Neural cell (in vitro differentiated cells): ENCODE results near the gene PPP1R36. TPM values are rescaled to one million over a fixed set of nuclear protein-coding genes. Genes with fewer than 3 reads are reported as not detected.

ENCODE experiments used
- H2AFZ ChIP-seq: fragments of 200-600, 300-800 bp; sonication (generic), shearing (Covaris generic); 2 replicates; pipeline ENCODE4 v1.6.0; 2014; ENCODE audit warnings: low read depth, mild to moderate bottlenecking, antibody characterized with exemption, low read length, moderate library complexity
- H3F3A ChIP-seq: fragments of 200-600 bp; shearing (Covaris generic); 2 replicates; pipeline ENCODE4 v1.6.1; 2016; ENCODE audit warnings: mild to moderate bottlenecking, moderate library complexity, mixed read lengths, antibody characterized with exemption, low read length; ENCODE audit not compliant: insufficient read depth, poor library complexity, severe bottlenecking
- H3K27ac ChIP-seq: fragments of 200-600, 300-800 bp; sonication (generic), shearing (Covaris generic); 2 replicates; pipeline ENCODE4 v1.5.1; 2014; ENCODE audit warnings: mild to moderate bottlenecking, low read length, moderate library complexity
- H3K27me3 ChIP-seq: fragments of 300-800, 200-600 bp; sonication (generic), shearing (Covaris generic); 2 replicates; pipeline ENCODE4 v1.6.0; 2014; ENCODE audit warnings: mild to moderate bottlenecking, low read depth, low read length, moderate library complexity; ENCODE audit not compliant: insufficient read depth
- H3K36me3 ChIP-seq: fragments of 300-800, 200-600 bp; sonication (generic), shearing (Covaris generic); 2 replicates; pipeline ENCODE4 v1.5.1; 2014; ENCODE audit warnings: mild to moderate bottlenecking, antibody characterized with exemption, low read length, moderate library complexity; ENCODE audit not compliant: insufficient read depth
- H3K4me2 ChIP-seq: fragments of 300-800, 200-600 bp; sonication (generic), shearing (Covaris generic); 2 replicates; pipeline ENCODE4 v1.6.0; 2014; ENCODE audit warnings: mild to moderate bottlenecking, low read length
- H3K4me3 ChIP-seq: fragments of 300-800, 200-600 bp; sonication (generic), shearing (Covaris generic); 2 replicates; pipeline ENCODE4 v1.5.1; 2014; ENCODE audit warnings: mild to moderate bottlenecking, low read length, moderate library complexity
- H3K79me2 ChIP-seq: fragments of 200-600 bp; shearing (Covaris generic); replicated peaks from 2 replicates; pipeline ENCODE4 v1.6.0; 2014; ENCODE audit warnings: mild to moderate bottlenecking, low read length, moderate library complexity; ENCODE audit not compliant: insufficient read depth
- H3K9ac ChIP-seq: fragments of 300-800, 200-600 bp; sonication (generic), shearing (Covaris generic); 2 replicates; pipeline ENCODE4 v1.6.1; 2016; ENCODE audit warnings: mild to moderate bottlenecking, low read length, mixed read lengths
- H3K9me2 ChIP-seq: fragments of 200-600 bp; shearing (Covaris generic); 2 replicates; pipeline ENCODE4 v1.6.1; 2016; ENCODE audit warnings: mild to moderate bottlenecking, low read length, mixed read lengths; ENCODE audit not compliant: insufficient read depth
- H3K9me3 ChIP-seq: fragments of 200-600, 300-800 bp; sonication (generic), shearing (Covaris generic); 2 replicates; pipeline ENCODE4 v1.6.1; 2016; ENCODE audit warnings: mild to moderate bottlenecking, mixed run types, low read length, moderate library complexity, mixed read lengths
- H4K20me1 ChIP-seq: fragments of 200-600 bp; shearing (Covaris generic); 2 replicates; pipeline ENCODE4 v1.6.1; 2016; ENCODE audit warnings: mild to moderate bottlenecking, mixed run types; ENCODE audit not compliant: insufficient read depth
- CTCF ChIP-seq: fragments of 450-650 bp; IDR thresholded peaks from 2 replicates; pipeline ENCODE4 v1.5.1; 2014; ENCODE audit warnings: antibody characterized with exemption, mild to moderate bottlenecking, moderate library complexity; ENCODE audit not compliant: poor library complexity, severe bottlenecking
- EP300 ChIP-seq: fragments of 450-650 bp; conservative IDR thresholded peaks from 2 replicates; pipeline ENCODE4 v1.6.1; 2014; ENCODE audit warnings: antibody characterized with exemption, mild to moderate bottlenecking, moderate library complexity; ENCODE audit not compliant: poor library complexity, severe bottlenecking
- EZH2 ChIP-seq: fragments of 200-600, 300-800 bp; shearing (Covaris generic), sonication (generic); IDR thresholded peaks from 2 replicates; pipeline ENCODE4 v1.6.1; 2014; ENCODE audit warnings: antibody characterized with exemption, low read length, borderline replicate concordance, mild to moderate bottlenecking; ENCODE audit not compliant: insufficient read depth, poor library complexity, severe bottlenecking
- MXI1 ChIP-seq: fragments of 450-650 bp; conservative IDR thresholded peaks from 2 replicates; pipeline ENCODE4 v1.6.1; 2014; ENCODE audit warnings: antibody characterized with exemption, mild to moderate bottlenecking; ENCODE audit not compliant: poor library complexity, severe bottlenecking
- POLR2AphosphoS5 ChIP-seq: IDR thresholded peaks from 2 replicates; pipeline ENCODE4 v1.6.1; 2012
- RAD21 ChIP-seq: fragments of 450-650 bp; conservative IDR thresholded peaks from 2 replicates; pipeline ENCODE4 v1.6.1; 2014; ENCODE audit warnings: antibody characterized with exemption, mild to moderate bottlenecking, moderate library complexity
- REST ChIP-seq: IDR thresholded peaks from 2 replicates; pipeline ENCODE4 v1.6.1; 2012; ENCODE audit warnings: borderline replicate concordance
- SMC3 ChIP-seq: fragments of 450-650 bp; conservative IDR thresholded peaks from 2 replicates; pipeline ENCODE4 v1.6.1; 2014; ENCODE audit warnings: antibody characterized with exemption, mild to moderate bottlenecking, moderate library complexity; ENCODE audit not compliant: poor library complexity
- TAF1 ChIP-seq: IDR thresholded peaks from 2 replicates; pipeline ENCODE4 v1.6.1; 2012; ENCODE audit warnings: low read depth
- polyA plus RNA-seq: library from polyadenylated mRNA; depleted of rRNA; stranded (reverse); fragments of >200 nt; gene quantifications from 2 replicates; pipeline ENCODE4 v1.2.3, GENCODE V29; 2014

The PPP1R36 gene
- polyA plus RNA-seq, 1 donor from 2014 or later = not detected

GRCh38 chr14:64620910-64621309 is 71.1 kb downstream of the PPP1R36 start:
- Histone ChIP-seq H3K9ac (no peak overlapping the region), H3F3A (no peaks in the 10 kb centered on the region), H3K79me2 (no peaks in the 10 kb centered on the region), H3K4me2 (no peak overlapping the region), H3K9me3 (no peaks in the 10 kb centered on the region), H4K20me1 (no peaks in the 10 kb centered on the region), H3K36me3 (no peaks in the 10 kb centered on the region), H3K27me3 (no peaks in the 10 kb centered on the region), H3K27ac (no peak overlapping the region), H2AFZ (no peak overlapping the region), H3K4me3 (no peak overlapping the region), H3K9me2 (no peaks in the 10 kb centered on the region)
- TF ChIP-seq EZH2 = no peak
- TF ChIP-seq MXI1 = no peak
- no peak for TF ChIP-seq RAD21
- no peak for TF ChIP-seq EP300
- no peak for TF ChIP-seq TAF1
- no peak for TF ChIP-seq POLR2AphosphoS5
- TF ChIP-seq CTCF = no peak
- no peak for TF ChIP-seq REST
- no peak for TF ChIP-seq SMC3

- Histone ChIP-seq H3K9me3 (no peaks in the 10 kb centered on the region), H3K9me2 (no peaks in the 10 kb centered on the region), H3K4me2 (no peak overlapping the region), H2AFZ (no peak overlapping the region), H3K36me3 (no peaks in the 10 kb centered on the region), H4K20me1 (no peaks in the 10 kb centered on the region), H3K79me2 (no peaks in the 10 kb centered on the region), H3K4me3 (no peak overlapping the region), H3K9ac (no peak overlapping the region), H3K27me3 (no peaks in the 10 kb centered on the region), H3K27ac (no peak overlapping the region), H3F3A (no peaks in the 10 kb centered on the region)
- TF ChIP-seq RAD21 (no peak), EP300 (no peak), TAF1 (no peak), CTCF (no peak), MXI1 (no peak), POLR2AphosphoS5 (no peak), EZH2 (no peak), SMC3 (no peak), REST (no peak)
These were observed 73.9 kb downstream of the PPP1R36 start for GRCh38 chr14:64623554-64624165.
